Measurements from ENCODE around the gene HSPA6. TPM values are rescaled to one million over a fixed set of nuclear protein-coding genes. Genes with fewer than 3 reads are reported as not detected.

The HSPA6 gene
- total RNA-seq, 1 donor from 2014 or later: 0.68 TPM

Other genes with a start within 250 kb of the HSPA6 start
- gene MPZ, start 214.6 kb upstream of the HSPA6 start, total RNA-seq: 2.3 TPM in 2 replicates
- gene SDHC, start 210.2 kb upstream of the HSPA6 start, total RNA-seq: 176 and 181 TPM in 2 replicates
- gene CFAP126, start 156.7 kb upstream of the HSPA6 start, total RNA-seq: not detected in 2 replicates
- gene FCGR2A, start 19.1 kb upstream of the HSPA6 start, total RNA-seq: not detected in 2 replicates
- not detected in 2 replicates for gene FCGR3A, start 25.3 kb downstream of the HSPA6 start, total RNA-seq
- not detected in 2 replicates for gene FCGR3B, start 106.6 kb downstream of the HSPA6 start, total RNA-seq
- gene FCGR2B, start 138.6 kb downstream of the HSPA6 start, total RNA-seq: not detected in 2 replicates
- gene FCRLA, start 182.7 kb downstream of the HSPA6 start, total RNA-seq: 0.38 and 0.45 TPM in 2 replicates
- gene FCRLB, start 197.0 kb downstream of the HSPA6 start, total RNA-seq: 0.72 and 0.79 TPM in 2 replicates
- 34.0 and 34.7 TPM in 2 replicates for gene DUSP12, start 225.2 kb downstream of the HSPA6 start, total RNA-seq
- 25.4 and 26.4 TPM in 2 replicates for gene ATF6, start 241.8 kb downstream of the HSPA6 start, total RNA-seq

All from astrocyte (in vitro differentiated cells and primary cell).